Immature natural killer cell (primary cell): ENCODE data around the gene MRS2. TPM values are rescaled to one million over a fixed set of nuclear protein-coding genes. Genes with fewer than 3 reads are reported as not detected.

Source experiments
- DNase-seq, 3 donors: peaks; one replicate each; pipeline ENCODE4 v3.0.0; 2022; ENCODE audit warnings: mixed read lengths in 1 of 3
- H3K27ac Mint-ChIP-seq, 6 donors: one replicate each; pipeline ENCODE4 v1.8.0; 2020; ENCODE audit warnings: mixed read lengths in 6 of 6, mild to moderate bottlenecking in 5 of 6, inconsistent platforms in 4 of 6, moderate library complexity in 3 of 6
- H3K27me3 Mint-ChIP-seq, 3 donors: one replicate each; pipeline ENCODE4 v1.8.0; 2020 to 2021; ENCODE audit warnings: low read depth in 3 of 3, mild to moderate bottlenecking in 3 of 3, mixed read lengths in 3 of 3, moderate library complexity in 3 of 3, inconsistent platforms in 1 of 3
- H3K36me3 Mint-ChIP-seq, 3 donors: one replicate each; pipeline ENCODE4 v1.8.0; 2020; ENCODE audit warnings: mixed read lengths in 3 of 3, inconsistent platforms in 2 of 3, mild to moderate bottlenecking in 2 of 3
- H3K4me1 Mint-ChIP-seq, 2 donors: one replicate each; pipeline ENCODE4 v1.8.0; 2020; ENCODE audit warnings: inconsistent platforms in 2 of 2, mild to moderate bottlenecking in 2 of 2, mixed read lengths in 2 of 2, moderate library complexity in 1 of 2
- H3K4me3 Mint-ChIP-seq, 5 donors: one replicate each; pipeline ENCODE4 v1.8.0; 2020; ENCODE audit warnings: mild to moderate bottlenecking in 5 of 5, mixed read lengths in 5 of 5, inconsistent platforms in 3 of 5, moderate library complexity in 3 of 5
- H3K9me3 Mint-ChIP-seq, 6 donors: one replicate each; pipeline ENCODE4 v1.8.0; 2020; ENCODE audit warnings: mild to moderate bottlenecking in 6 of 6, mixed read lengths in 6 of 6, inconsistent platforms in 4 of 6, moderate library complexity in 3 of 6
- polyA plus RNA-seq, 3 donors: library from polyadenylated mRNA; unstranded; fragments of 300-500 nt; fragmentation: Illumina TruSeq; gene quantifications; one replicate each; pipeline ENCODE4 v1.2.3, GENCODE V29; 2021

MRS2 gene
- polyA plus RNA-seq, 3 donors from 2014 or later, result 17.6 to 20.6 (median 17.8) TPM

DNA sequence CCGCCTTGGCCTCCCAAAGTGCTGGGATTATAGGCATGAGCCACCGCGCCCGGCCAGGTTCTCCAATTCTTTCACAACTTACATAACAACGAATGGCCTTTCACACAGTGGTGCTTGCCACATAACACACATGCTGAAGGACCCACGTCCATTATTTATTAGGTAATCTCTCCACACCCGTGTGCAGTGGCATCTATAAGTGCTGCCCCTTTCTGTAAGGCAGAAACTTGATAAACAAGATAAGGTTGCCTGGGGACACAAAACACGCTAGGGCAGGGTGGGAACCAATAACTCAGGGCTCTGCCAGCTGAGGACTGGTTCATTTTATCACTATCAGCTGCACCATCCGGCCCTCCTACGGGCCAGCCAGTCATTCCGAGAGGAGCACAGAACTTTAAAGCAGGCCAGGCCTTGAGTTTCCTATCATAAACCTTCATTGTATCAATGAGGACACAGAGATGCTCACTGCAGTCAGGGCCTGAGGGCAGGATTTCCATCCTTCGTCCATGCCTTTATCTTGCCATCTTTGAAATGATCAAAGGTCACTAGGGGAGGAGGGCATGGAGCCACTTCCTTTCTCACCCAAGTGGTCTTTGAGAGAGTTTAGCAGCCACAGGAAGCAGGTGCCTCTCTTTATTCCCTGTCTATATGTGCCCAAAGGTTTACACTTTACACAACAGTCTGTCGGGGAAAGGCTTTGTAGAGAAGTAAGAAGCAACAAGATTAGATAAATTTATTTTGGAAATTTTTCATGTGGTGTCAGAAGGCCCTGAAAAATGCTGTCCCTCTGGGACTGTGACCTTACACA is 49.0 kb downstream of the MRS2 start:
- H3K4me1 Mint-ChIP-seq, result no peaks in the 10 kb centered on the region
- H3K4me3 Mint-ChIP-seq, result no peak overlapping the region
- no peak for DNase-seq
- no peak overlapping the region for H3K27ac Mint-ChIP-seq
- H3K27me3 Mint-ChIP-seq, result peaks cover 0 to 3% (median 0%) of the 10 kb centered on the region in 3 donors
- peaks cover 0 to 4% (median 0%) of the 10 kb centered on the region in 3 donors for H3K36me3 Mint-ChIP-seq
- H3K9me3 Mint-ChIP-seq, result no peaks in the 10 kb centered on the region

DNA sequence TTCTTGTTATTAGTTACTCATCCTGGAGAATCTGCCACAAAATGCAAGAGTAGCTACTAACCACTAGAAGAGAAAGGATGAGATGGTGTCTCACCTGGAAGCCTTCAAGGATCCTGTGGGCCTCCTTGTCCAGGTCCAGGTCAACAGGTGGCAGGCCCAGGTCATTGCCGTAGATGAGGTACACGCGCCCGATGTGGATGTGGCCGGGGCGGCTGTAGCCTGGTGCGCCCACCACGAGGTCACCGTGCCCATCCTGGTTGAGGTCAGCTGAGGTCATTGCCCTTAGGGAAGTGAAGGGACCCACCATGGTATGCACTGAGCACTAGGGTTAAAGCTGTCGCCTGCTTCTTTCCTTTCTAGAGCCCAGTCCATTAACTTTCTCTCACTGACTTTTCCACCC is 51.2 kb downstream of the MRS2 start:
- Mint-ChIP-seq H3K27ac (no peak overlapping the region), H3K27me3 (peaks cover 0 to under 1% (median 0%) of the 10 kb centered on the region in 3 donors), H3K4me3 (no peak overlapping the region), H3K9me3 (no peaks in the 10 kb centered on the region), H3K36me3 (peaks cover 0 to 2% (median 0%) of the 10 kb centered on the region in 3 donors), H3K4me1 (no peaks in the 10 kb centered on the region)
- no peak for DNase-seq

DNA sequence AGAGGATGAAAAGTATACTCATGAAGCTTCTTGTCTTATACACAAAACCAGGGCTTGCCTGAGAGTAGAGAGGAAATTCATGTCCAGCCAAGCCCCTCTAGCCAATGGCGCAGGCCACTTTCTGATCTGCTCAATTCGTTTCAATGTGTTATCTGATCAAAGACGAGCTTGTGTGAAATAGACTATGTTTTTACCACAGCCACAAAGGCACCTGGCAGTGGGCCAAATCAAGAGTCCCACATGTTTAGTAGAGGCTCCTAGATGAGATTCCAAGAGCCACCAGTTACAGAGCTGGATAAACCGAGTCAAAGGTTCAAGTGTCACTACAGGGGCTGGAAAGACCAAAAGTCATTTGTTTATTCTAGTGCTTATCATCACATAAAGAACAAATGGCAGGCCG is 51.7 kb downstream of the MRS2 start:
- Mint-ChIP-seq H3K36me3 (peaks cover 0 to 4% (median 0%) of the 10 kb centered on the region in 3 donors), H3K4me1 (no peaks in the 10 kb centered on the region), H3K4me3 (no peak overlapping the region), H3K27me3 (no peaks in the 10 kb centered on the region), H3K27ac (no peak overlapping the region), H3K9me3 (no peaks in the 10 kb centered on the region)
- no peak for DNase-seq

DNA sequence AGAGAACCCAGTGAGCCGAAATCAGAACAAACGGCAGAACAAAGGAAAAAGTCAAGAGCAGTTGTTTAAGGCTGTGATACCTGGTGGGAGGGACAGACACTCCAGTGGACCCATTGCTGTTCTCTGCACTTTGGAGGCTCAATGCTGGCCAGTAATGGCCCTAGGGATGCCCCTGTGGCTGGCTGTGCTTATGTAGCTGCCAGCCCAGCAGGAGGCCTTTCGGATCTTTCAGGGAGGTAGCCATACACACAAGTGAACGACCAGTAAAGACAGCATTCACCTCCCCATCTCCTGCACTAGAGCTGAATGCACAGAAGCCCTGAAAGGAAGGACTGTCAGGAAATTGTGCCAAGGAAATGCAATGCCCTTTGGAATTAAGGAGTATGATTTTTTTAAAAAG is 52.3 kb downstream of the MRS2 start:
- H3K27me3 Mint-ChIP-seq, result no peaks in the 10 kb centered on the region
- no peak for DNase-seq
- no peak overlapping the region for H3K4me3 Mint-ChIP-seq
- H3K4me1 Mint-ChIP-seq, result no peaks in the 10 kb centered on the region
- no peaks in the 10 kb centered on the region for H3K9me3 Mint-ChIP-seq
- peaks cover 0 to 4% (median 0%) of the 10 kb centered on the region in 3 donors for H3K36me3 Mint-ChIP-seq
- no peak overlapping the region for H3K27ac Mint-ChIP-seq

DNA sequence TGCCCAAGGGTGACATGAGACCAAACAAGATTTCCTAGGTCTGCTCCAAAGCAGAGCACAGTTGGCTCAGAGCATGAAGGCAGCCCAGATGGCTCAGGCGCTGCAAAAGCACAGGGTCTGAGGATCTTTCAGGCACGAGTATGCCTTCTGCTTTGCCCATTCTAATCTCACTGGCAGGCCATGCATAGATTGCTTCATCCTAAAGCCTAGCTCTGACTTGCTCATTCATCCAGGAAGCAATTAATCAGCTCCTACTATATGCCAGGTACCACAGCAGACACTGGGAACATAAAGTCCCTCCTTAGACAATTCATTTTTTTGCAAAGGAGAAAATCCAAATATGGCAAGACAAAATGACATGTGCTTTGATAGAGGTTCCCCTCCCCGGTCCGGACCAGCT is 55.4 kb downstream of the MRS2 start:
- no peak overlapping the region for H3K27ac Mint-ChIP-seq
- no peaks in the 10 kb centered on the region for H3K9me3 Mint-ChIP-seq
- peaks cover 0 to 4% (median 0%) of the 10 kb centered on the region in 3 donors for H3K36me3 Mint-ChIP-seq
- no peak overlapping the region for H3K4me3 Mint-ChIP-seq
- H3K4me1 Mint-ChIP-seq, result no peaks in the 10 kb centered on the region
- H3K27me3 Mint-ChIP-seq, result no peaks in the 10 kb centered on the region
- no peak for DNase-seq

DNA sequence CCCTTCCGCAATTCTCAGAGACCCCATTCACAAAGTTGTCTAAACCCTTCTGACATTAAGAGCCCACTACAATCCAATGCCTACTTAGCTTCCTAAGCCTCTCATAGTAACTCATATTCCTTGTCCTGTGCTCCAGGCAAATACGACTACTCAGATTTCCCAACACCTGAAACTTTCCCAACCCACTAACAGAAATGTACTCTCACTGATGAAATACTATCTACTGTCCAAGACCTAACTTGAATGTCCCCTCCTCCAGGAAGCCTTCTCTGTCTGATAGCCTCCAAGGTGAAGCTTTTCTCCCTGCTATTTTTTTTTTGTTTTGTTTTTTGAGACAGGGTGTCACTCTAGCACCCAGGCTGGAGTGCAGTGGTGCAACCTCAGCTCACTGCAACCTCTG is 56.2 kb downstream of the MRS2 start:
- Mint-ChIP-seq H3K4me1 (no peaks in the 10 kb centered on the region), H3K4me3 (no peak overlapping the region), H3K27ac (no peak overlapping the region), H3K27me3 (no peaks in the 10 kb centered on the region), H3K9me3 (no peaks in the 10 kb centered on the region), H3K36me3 (peaks cover 0 to 4% (median 0%) of the 10 kb centered on the region in 3 donors)
- DNase-seq, result no peak

DNA sequence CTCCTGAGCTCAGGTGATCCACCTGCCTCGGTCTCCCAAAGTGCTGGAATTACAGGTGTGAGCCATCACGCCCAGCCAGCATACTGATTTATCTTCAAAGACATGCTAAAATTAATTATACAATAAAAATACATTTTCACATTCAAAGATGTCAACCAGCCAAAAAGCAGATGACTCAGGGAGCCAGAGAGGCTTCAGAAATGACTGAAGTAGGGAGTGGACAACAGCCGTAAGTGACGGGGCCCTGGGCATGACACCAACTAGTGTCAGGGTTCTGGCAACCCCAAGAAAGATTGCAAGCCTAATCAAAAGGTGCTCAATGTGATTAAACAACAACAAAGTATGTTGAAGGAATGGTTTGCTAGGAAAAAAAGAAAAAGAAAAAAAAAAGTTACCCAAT is 58.2 kb downstream of the MRS2 start:
- no peak for DNase-seq
- Mint-ChIP-seq H3K27me3 (no peaks in the 10 kb centered on the region), H3K36me3 (peaks cover 0 to 4% (median 0%) of the 10 kb centered on the region in 3 donors), H3K4me3 (no peak overlapping the region), H3K9me3 (no peaks in the 10 kb centered on the region), H3K27ac (no peak overlapping the region), H3K4me1 (no peaks in the 10 kb centered on the region)

DNA sequence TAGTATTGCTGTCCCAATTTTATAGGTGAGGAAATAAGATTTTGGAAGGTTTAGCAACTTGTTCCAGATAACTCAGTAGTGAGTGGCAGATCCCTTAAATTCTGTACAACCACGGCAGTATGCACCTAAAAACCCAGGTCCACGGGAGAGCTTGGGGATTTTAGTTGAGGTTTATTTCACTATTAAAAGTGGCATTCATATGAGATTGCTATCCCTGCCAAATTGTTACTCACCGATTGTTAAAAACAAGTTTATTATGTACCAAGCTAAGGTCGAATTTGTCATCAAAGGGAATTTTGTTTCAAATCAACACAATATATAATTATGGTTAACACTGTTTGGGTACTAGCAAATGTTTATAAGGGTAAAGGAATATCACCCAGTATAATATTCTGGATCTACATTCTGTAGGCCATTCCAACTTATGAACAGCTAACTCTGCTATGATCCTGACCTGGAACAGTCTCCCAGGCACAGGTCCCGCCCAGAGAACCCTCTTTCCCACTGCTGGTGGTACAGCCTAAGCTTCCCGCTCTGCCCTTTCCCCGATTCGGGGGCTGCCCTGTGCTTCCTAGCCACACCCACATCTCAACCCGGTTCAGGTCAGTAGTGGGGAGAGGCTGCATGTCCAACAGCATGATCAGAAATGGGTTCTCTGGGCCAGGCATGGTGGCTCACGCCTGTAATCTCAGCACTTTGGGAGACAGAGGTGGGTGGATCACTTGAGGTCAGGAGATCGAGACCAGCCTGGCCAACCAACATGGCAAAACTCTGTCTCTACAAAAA is 61.7 kb downstream of the MRS2 start:
- no peak for DNase-seq
- H3K27ac Mint-ChIP-seq, result no peak overlapping the region
- no peaks in the 10 kb centered on the region for H3K36me3 Mint-ChIP-seq
- H3K27me3 Mint-ChIP-seq, result peaks cover 0 to 1% (median 0%) of the 10 kb centered on the region in 3 donors
- H3K9me3 Mint-ChIP-seq, result no peaks in the 10 kb centered on the region
- H3K4me1 Mint-ChIP-seq, result no peaks in the 10 kb centered on the region
- H3K4me3 Mint-ChIP-seq, result no peak overlapping the region

DNA sequence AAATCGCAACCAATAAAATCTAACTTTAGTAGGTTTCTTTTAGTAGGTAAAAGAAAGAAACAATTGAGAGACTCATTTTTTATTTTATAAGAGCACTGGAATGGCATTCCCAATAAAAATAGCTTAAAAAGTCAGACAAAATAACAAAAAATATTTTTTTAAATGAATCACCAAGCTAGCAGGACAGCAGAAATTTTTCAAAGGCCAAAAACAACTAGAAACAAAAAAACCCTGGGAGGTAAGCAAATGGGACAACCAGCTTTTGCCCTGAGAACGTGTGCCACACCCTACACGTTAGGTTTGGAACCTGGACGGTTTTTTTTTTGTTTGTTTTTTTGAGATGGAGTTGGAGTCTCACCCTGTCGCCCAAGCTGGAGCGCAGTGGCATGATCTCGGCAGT is 67.1 kb downstream of the MRS2 start:
- DNase-seq, result no peak
- H3K9me3 Mint-ChIP-seq, result no peaks in the 10 kb centered on the region
- no peak overlapping the region for H3K27ac Mint-ChIP-seq
- no peaks in the 10 kb centered on the region for H3K4me1 Mint-ChIP-seq
- H3K27me3 Mint-ChIP-seq, result peaks cover 0 to 1% (median 0%) of the 10 kb centered on the region in 3 donors
- H3K36me3 Mint-ChIP-seq, result peaks cover 0 to 4% (median 0%) of the 10 kb centered on the region in 3 donors
- no peak overlapping the region for H3K4me3 Mint-ChIP-seq

DNA sequence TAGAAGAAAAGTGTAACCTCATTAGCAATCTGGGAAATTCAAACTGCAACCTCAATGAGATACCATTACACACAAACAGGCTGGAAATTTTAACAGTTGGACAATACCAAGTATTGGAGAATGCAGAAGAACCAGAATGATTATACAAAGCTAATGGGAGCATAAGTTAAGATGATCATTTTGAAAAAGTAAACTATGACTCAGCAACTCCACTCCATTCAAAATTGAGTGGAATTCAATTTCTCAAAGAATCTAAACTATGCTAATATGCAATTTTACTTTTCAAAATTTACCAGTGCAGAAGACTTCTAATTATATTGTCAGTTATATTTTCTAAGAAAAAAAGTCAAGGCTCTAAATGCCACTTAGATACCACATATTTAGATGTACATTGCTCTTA is 69.4 kb downstream of the MRS2 start:
- no peaks in the 10 kb centered on the region for H3K9me3 Mint-ChIP-seq
- no peak overlapping the region for H3K27ac Mint-ChIP-seq
- no peak for DNase-seq
- no peak overlapping the region for H3K4me3 Mint-ChIP-seq
- no peaks in the 10 kb centered on the region for H3K4me1 Mint-ChIP-seq
- peaks cover 0 to 1% (median 0%) of the 10 kb centered on the region in 3 donors for H3K27me3 Mint-ChIP-seq
- peaks cover 0 to 4% (median 0%) of the 10 kb centered on the region in 3 donors for H3K36me3 Mint-ChIP-seq

Other genes with a start within 250 kb of the MRS2 start
- not detected for gene DCDC2, start 44.9 kb upstream of the MRS2 start, polyA plus RNA-seq
- gene GPLD1, start 86.6 kb downstream of the MRS2 start, polyA plus RNA-seq, result under 1 TPM in 1 of 3 donors, not detected in 2; 0.06 TPM
- 1 to 10 TPM; 3.6 to 8.7 (median 6.1) TPM for gene ALDH5A1, start 92.0 kb downstream of the MRS2 start, polyA plus RNA-seq
- gene KIAA0319, start 243.3 kb downstream of the MRS2 start, polyA plus RNA-seq, result not detected